HG03196 (cell line): ENCODE results near the gene QPRT.
"Not testable (repeated sequence)": the region's sequence is repeated elsewhere in the genome, so short reads cannot be mapped to it uniquely, and the experiment has no call there.

Experiments used
- ATAC-seq: cut with Tn5 transposase; IDR thresholded peaks from one replicate; pipeline ENCODE4 v1.9.1; 2021; ENCODE audit not compliant: unreplicated experiment

QPRT gene

GRCh38 chr16:29744541-29745101, 65.6 kb downstream of the QPRT start:
- no peak for ATAC-seq

GRCh38 chr16:29745121-29745852, 66.3 kb downstream of the QPRT start:
- peak; percentile 20 for ATAC-seq

- peak; percentile 78 for ATAC-seq
Observed at GRCh38 chr16:29745853-29746345, 66.9 kb downstream of the QPRT start, which contains the start of gene C16orf54. Gene C16orf54, minus strand, starts transcription at chr16:29745990. Its CDS starts 1,039 bp downstream, at chr16:29744951.

- ATAC-seq: not testable (repeated sequence)
Observed at GRCh38 chr16:29746518-29746917, 67.5 kb downstream of the QPRT start.
